ENCODE measurements around the gene SHKBP1. TPM values are rescaled to one million over a fixed set of nuclear protein-coding genes. Genes with fewer than 3 reads are reported as not detected.

SHKBP1 gene
- total and polyA plus RNA-seq, 9 of the 15 experiments (the other 6 are each of a cell fraction or from before 2014, with no cell fraction given), result 1.2 to 58.1 (median 22.3) TPM

DNA sequence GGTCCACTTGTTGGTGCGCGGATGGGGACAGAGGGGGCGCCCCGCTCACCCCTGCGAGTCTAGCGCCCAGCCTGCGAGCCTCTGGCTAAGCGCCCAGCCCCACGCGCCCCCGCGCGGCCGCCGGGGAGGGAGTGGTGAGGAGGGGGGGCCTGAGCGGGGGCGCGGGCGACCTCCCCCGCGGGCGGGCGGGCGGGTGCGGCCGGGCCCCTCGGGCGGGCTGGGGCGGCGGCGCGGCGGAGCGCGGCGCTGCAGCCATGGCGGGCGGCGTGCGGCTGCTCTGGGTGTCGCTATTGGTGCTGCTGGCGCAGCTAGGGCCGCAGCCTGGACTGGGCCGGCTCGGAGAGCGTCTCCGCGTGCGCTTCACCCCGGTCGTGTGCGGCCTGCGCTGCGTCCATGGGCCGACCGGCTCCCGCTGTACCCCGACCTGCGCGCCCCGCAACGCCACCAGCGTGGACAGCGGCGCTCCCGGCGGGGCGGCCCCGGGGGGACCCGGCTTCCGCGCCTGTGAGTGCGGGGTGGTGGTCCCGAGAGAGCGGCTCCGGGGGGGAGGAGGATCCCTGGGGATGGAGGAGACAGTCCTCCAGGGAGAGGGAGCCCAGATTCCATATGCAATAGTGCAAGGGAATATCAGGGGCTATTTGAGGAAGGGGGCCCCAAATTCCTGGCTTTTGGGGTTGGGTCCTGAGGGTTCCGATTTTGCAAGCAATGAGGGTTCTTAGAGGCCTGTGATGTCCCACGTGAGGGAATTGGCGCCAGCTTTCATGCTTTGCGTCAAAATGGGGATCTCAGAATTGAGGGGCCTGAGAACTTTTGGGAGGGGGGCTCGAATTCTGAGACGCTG, 24.7 kb downstream of the SHKBP1 start, which contains the start of gene LTBP4 (continued):
- TF ChIP-seq, protein P1, sequence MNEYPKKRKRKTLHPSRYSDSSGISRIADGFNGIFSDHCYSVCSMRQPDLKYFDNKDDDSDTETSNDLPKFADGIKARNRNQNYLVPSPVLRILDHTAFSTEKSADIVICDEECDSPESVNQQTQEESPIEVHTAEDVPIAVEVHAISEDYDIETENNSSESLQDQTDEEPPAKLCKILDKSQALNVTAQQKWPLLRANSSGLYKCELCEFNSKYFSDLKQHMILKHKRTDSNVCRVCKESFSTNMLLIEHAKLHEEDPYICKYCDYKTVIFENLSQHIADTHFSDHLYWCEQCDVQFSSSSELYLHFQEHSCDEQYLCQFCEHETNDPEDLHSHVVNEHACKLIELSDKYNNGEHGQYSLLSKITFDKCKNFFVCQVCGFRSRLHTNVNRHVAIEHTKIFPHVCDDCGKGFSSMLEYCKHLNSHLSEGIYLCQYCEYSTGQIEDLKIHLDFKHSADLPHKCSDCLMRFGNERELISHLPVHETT (CRISPR knock-in tag; conservative IDR thresholded peaks at IDR 0.05 in 1 of 2, IDR thresholded peaks at IDR 0.05 in 1 of 2), result peak in 1 of 2 experiments; percentile 58; a peak in 1 of 4 replicates
- TF ChIP-seq, protein P2, sequence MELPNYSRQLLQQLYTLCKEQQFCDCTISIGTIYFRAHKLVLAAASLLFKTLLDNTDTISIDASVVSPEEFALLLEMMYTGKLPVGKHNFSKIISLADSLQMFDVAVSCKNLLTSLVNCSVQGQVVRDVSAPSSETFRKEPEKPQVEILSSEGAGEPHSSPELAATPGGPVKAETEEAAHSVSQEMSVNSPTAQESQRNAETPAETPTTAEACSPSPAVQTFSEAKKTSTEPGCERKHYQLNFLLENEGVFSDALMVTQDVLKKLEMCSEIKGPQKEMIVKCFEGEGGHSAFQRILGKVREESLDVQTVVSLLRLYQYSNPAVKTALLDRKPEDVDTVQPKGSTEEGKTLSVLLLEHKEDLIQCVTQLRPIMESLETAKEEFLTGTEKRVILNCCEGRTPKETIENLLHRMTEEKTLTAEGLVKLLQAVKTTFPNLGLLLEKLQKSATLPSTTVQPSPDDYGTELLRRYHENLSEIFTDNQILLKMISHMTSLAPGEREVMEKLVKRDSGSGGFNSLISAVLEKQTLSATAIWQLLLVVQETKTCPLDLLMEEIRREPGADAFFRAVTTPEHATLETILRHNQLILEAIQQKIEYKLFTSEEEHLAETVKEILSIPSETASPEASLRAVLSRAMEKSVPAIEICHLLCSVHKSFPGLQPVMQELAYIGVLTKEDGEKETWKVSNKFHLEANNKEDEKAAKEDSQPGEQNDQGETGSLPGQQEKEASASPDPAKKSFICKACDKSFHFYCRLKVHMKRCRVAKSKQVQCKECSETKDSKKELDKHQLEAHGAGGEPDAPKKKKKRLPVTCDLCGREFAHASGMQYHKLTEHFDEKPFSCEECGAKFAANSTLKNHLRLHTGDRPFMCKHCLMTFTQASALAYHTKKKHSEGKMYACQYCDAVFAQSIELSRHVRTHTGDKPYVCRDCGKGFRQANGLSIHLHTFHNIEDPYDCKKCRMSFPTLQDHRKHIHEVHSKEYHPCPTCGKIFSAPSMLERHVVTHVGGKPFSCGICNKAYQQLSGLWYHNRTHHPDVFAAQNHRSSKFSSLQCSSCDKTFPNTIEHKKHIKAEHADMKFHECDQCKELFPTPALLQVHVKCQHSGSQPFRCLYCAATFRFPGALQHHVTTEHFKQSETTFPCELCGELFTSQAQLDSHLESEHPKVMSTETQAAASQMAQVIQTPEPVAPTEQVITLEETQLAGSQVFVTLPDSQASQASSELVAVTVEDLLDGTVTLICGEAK (IDR thresholded peaks at IDR 0.05), result peak; percentile 68
- TF ChIP-seq, protein P2 (CRISPR knock-in tag; IDR thresholded peaks at IDR 0.05), result no peak
- TF ChIP-seq FOXM1 (IDR thresholded peaks at IDR 0.05; ENCODE audit: low read depth) (no peak), FOXM1 (CRISPR knock-in tag; IDR thresholded peaks at IDR 0.05; ENCODE audit: low read depth) (0 out of 2 replicates have a peak, but pooled peaks have one; percentile 48), NRF1 (conservative IDR thresholded peaks at IDR 0.05 in 1 of 2, IDR thresholded peaks at IDR 0.05 in 1 of 2) (peak in 1 of 2 experiments; percentile 67; a peak in 2 of 4 replicates), TBP (optimal IDR thresholded peaks at IDR 0.05; ENCODE audit: low read depth, low read length) (peak; percentile 23), ZBTB7A (IDR thresholded peaks at IDR 0.05; ENCODE audit: borderline replicate concordance, control insufficient read depth, low read depth, low read length) (peak; percentile 87), MEF2A (IDR thresholded peaks at IDR 0.05; ENCODE audit: control insufficient read depth, low read depth, low read length) (no peak), SPI1 (IDR thresholded peaks at IDR 0.05; ENCODE audit: borderline replicate concordance, low read depth, low read length) (no peak)
- TF ChIP-seq, protein P3, sequence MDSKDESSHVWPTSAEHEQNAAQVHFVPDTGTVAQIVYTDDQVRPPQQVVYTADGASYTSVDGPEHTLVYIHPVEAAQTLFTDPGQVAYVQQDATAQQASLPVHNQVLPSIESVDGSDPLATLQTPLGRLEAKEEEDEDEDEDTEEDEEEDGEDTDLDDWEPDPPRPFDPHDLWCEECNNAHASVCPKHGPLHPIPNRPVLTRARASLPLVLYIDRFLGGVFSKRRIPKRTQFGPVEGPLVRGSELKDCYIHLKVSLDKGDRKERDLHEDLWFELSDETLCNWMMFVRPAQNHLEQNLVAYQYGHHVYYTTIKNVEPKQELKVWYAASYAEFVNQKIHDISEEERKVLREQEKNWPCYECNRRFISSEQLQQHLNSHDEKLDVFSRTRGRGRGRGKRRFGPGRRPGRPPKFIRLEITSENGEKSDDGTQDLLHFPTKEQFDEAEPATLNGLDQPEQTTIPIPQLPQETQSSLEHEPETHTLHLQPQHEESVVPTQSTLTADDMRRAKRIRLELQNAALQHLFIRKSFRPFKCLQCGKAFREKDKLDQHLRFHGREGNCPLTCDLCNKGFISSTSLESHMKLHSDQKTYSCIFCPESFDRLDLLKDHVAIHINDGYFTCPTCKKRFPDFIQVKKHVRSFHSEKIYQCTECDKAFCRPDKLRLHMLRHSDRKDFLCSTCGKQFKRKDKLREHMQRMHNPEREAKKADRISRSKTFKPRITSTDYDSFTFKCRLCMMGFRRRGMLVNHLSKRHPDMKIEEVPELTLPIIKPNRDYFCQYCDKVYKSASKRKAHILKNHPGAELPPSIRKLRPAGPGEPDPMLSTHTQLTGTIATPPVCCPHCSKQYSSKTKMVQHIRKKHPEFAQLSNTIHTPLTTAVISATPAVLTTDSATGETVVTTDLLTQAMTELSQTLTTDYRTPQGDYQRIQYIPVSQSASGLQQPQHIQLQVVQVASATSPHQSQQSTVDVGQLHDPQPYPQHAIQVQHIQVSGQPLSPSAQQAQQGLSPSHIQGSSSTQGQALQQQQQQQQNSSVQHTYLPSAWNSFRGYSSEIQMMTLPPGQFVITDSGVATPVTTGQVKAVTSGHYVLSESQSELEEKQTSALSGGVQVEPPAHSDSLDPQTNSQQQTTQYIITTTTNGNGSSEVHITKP (IDR thresholded peaks at IDR 0.05; ENCODE audit: partially characterized antibody), result peak; percentile 40

All from K562 (cell line).